ENCODE data around the gene IL1R2. TPM values are rescaled to one million over a fixed set of nuclear protein-coding genes. Genes with fewer than 3 reads are reported as not detected.

Gene IL1R2
- total and polyA plus RNA-seq, 2 of the 13 experiments (the other 11 are each of a cell fraction or from before 2014, with no cell fraction given) = 3.6 to 7.3 TPM

DNA sequence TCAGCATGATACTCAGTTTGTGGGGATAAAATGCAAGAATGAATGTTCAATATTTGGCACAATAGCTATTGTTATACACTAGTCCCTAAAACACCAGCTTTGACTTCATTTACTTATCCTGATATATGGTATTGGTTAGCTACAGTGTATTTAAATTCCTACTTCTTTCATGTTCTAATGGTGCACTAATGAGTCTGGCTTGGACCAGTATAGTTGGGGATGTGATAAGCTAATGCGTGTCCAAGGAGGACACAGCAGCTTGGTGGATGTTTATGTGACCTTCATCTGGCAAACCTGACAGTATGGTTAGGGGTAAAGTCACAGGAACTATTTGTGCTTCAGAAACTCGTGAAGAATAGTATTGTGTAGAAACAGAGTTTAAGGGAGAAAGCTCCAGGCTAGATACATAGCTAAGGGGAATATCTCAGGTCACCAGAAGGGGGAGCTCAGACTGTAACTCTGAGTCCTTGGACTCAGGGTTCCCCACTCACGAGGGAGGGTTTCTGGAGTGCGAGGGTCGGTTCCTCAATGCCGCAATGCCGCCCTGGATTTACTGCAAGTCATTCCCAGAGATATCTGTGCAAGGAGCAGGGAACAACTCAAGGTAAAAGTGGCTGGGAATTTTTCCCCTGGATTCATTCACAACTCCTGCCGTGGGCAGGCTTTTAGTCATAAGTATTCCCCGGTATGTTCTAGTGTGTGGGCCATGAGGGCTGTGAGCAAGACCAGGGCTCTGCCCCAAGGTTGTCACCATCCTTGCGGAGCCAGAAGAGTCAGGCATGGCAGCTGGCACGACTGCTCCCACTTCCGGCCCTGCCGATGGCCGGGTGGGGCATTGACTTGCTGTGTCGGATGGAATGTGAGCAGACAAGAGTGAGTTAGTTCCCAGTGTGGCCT is 14.5 kb downstream of the IL1R2 start (continued):
- TF ChIP-seq FIP1L1 (IDR thresholded peaks at IDR 0.05; ENCODE audit: borderline replicate concordance, insufficient read depth, low read depth, low read length) (no peak), ZNF768 (CRISPR knock-in tag; IDR thresholded peaks at IDR 0.05) (no peak), SMC3 (IDR thresholded peaks at IDR 0.05; ENCODE audit: low read length) (peak; percentile 96), ZSCAN29 (CRISPR knock-in tag; conservative IDR thresholded peaks at IDR 0.05) (0 out of 2 replicates have a peak, but pooled peaks have one; percentile 21), TARDBP (CRISPR knock-in tag; IDR thresholded peaks at IDR 0.05) (no peak), HMG20A (CRISPR knock-in tag; IDR thresholded peaks at IDR 0.05; ENCODE audit: borderline replicate concordance) (peak; percentile 56; the same call in 1 of the 2 replicates), XRCC5 (optimal IDR thresholded peaks at IDR 0.05; ENCODE audit: low read length) (peak; percentile 55), ASH2L (IDR thresholded peaks at IDR 0.05; ENCODE audit: insufficient read length, low read depth, low read length) (peak; percentile 25), BHLHE40 (IDR thresholded peaks at IDR 0.05; ENCODE audit: low read length) (no peak), KLF12 (CRISPR knock-in tag; IDR thresholded peaks at IDR 0.05; ENCODE audit: borderline replicate concordance) (no peak), ZNF670 (CRISPR knock-in tag; IDR thresholded peaks at IDR 0.05; ENCODE audit: borderline replicate concordance) (no peak), ZNF350 (CRISPR knock-in tag; IDR thresholded peaks at IDR 0.05; ENCODE audit: borderline replicate concordance, low read depth) (peak; percentile 64; the same call in 1 of the 2 replicates), FOSL2 (CRISPR knock-in tag; IDR thresholded peaks at IDR 0.05) (peak; percentile 42; the same call in 1 of the 2 replicates), GATAD1 (CRISPR knock-in tag; IDR thresholded peaks at IDR 0.05) (0 out of 2 replicates have a peak, but pooled peaks have one; percentile 12), MEF2D (CRISPR knock-in tag; IDR thresholded peaks at IDR 0.05) (peak; percentile 45; the same call in 1 of the 2 replicates)
- TF ChIP-seq, protein P1, sequence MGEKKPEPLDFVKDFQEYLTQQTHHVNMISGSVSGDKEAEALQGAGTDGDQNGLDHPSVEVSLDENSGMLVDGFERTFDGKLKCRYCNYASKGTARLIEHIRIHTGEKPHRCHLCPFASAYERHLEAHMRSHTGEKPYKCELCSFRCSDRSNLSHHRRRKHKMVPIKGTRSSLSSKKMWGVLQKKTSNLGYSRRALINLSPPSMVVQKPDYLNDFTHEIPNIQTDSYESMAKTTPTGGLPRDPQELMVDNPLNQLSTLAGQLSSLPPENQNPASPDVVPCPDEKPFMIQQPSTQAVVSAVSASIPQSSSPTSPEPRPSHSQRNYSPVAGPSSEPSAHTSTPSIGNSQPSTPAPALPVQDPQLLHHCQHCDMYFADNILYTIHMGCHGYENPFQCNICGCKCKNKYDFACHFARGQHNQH (CRISPR knock-in tag; IDR thresholded peaks at IDR 0.05) = peak; percentile 61; the same call in 1 of the 2 replicates
- TF ChIP-seq, protein P2, sequence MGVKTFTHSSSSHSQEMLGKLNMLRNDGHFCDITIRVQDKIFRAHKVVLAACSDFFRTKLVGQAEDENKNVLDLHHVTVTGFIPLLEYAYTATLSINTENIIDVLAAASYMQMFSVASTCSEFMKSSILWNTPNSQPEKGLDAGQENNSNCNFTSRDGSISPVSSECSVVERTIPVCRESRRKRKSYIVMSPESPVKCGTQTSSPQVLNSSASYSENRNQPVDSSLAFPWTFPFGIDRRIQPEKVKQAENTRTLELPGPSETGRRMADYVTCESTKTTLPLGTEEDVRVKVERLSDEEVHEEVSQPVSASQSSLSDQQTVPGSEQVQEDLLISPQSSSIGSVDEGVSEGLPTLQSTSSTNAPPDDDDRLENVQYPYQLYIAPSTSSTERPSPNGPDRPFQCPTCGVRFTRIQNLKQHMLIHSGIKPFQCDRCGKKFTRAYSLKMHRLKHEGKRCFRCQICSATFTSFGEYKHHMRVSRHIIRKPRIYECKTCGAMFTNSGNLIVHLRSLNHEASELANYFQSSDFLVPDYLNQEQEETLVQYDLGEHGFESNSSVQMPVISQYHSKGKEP (CRISPR knock-in tag; IDR thresholded peaks at IDR 0.05) = no peak
- TF ChIP-seq, protein P3, sequence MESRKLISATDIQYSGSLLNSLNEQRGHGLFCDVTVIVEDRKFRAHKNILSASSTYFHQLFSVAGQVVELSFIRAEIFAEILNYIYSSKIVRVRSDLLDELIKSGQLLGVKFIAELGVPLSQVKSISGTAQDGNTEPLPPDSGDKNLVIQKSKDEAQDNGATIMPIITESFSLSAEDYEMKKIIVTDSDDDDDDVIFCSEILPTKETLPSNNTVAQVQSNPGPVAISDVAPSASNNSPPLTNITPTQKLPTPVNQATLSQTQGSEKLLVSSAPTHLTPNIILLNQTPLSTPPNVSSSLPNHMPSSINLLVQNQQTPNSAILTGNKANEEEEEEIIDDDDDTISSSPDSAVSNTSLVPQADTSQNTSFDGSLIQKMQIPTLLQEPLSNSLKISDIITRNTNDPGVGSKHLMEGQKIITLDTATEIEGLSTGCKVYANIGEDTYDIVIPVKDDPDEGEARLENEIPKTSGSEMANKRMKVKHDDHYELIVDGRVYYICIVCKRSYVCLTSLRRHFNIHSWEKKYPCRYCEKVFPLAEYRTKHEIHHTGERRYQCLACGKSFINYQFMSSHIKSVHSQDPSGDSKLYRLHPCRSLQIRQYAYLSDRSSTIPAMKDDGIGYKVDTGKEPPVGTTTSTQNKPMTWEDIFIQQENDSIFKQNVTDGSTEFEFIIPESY (CRISPR knock-in tag; IDR thresholded peaks at IDR 0.05) = 0 out of 2 replicates have a peak, but pooled peaks have one; percentile 31
- TF ChIP-seq, protein P4, sequence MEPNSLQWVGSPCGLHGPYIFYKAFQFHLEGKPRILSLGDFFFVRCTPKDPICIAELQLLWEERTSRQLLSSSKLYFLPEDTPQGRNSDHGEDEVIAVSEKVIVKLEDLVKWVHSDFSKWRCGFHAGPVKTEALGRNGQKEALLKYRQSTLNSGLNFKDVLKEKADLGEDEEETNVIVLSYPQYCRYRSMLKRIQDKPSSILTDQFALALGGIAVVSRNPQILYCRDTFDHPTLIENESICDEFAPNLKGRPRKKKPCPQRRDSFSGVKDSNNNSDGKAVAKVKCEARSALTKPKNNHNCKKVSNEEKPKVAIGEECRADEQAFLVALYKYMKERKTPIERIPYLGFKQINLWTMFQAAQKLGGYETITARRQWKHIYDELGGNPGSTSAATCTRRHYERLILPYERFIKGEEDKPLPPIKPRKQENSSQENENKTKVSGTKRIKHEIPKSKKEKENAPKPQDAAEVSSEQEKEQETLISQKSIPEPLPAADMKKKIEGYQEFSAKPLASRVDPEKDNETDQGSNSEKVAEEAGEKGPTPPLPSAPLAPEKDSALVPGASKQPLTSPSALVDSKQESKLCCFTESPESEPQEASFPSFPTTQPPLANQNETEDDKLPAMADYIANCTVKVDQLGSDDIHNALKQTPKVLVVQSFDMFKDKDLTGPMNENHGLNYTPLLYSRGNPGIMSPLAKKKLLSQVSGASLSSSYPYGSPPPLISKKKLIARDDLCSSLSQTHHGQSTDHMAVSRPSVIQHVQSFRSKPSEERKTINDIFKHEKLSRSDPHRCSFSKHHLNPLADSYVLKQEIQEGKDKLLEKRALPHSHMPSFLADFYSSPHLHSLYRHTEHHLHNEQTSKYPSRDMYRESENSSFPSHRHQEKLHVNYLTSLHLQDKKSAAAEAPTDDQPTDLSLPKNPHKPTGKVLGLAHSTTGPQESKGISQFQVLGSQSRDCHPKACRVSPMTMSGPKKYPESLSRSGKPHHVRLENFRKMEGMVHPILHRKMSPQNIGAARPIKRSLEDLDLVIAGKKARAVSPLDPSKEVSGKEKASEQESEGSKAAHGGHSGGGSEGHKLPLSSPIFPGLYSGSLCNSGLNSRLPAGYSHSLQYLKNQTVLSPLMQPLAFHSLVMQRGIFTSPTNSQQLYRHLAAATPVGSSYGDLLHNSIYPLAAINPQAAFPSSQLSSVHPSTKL (CRISPR knock-in tag; IDR thresholded peaks at IDR 0.05) = 0 out of 2 replicates have a peak, but pooled peaks have one; percentile 52
- TF ChIP-seq, protein P5, sequence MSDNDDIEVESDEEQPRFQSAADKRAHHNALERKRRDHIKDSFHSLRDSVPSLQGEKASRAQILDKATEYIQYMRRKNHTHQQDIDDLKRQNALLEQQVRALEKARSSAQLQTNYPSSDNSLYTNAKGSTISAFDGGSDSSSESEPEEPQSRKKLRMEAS (IDR thresholded peaks at IDR 0.05) = peak; percentile 63
